ENCODE data around the gene ZNF48. TPM values are rescaled to one million over a fixed set of nuclear protein-coding genes. Genes with fewer than 3 reads are reported as not detected.

Gene ZNF48
- polyA plus RNA-seq, 1 donor (not counting 4 experiments of a cell fraction or from before 2014, with no cell fraction given) = 4.3 TPM

DNA sequence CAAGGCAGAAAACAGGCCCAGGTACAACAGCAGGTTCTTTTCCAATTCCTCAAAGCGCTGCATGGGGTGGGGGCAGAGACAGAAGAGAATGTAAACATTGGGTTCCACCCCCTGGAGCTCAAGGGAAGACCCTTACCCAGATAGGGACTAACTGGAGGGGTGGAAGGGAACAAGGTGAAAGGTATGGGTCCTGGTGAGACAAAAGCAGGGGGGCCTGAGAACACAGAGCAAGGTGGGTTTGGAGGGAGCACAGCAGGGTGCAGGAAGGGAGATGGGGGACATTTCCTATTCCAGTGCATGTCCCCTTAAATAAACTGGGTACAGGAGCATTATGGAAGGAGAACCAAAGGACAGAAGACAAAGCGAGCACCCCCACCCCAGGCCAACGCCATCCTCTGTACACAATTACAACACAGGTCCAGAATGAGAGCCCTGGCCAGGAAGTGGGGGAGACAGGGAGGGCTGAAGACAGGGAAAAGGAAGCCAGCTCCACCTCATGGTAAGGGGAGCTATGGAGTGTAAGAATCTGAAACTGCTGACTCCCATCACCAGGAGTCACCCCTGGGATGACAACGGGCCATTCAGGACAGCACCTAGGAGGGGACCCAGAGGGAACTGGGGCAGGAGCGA lies 38.0 kb upstream of the ZNF48 start:
- DNase-seq (ENCODE audit: low read depth, low spot score) (no peak), FAIRE-seq (no peak)
- peaks cover 16% of the 10 kb centered on the region for H3K4me1 ChIP-seq (ENCODE audit: control insufficient read depth, extremely low read depth, insufficient read depth, low read length)
- no peaks in the 10 kb centered on the region for H3K9me3 ChIP-seq (ENCODE audit: control insufficient read depth, low read depth, low read length)
- no peaks in the 10 kb centered on the region for H3K9me1 ChIP-seq (ENCODE audit: control insufficient read depth, extremely low read depth, insufficient read depth, low read length)
- no peak overlapping the region for H3K4me3 ChIP-seq (ENCODE audit: control insufficient read depth in 2 of 3, extremely low read depth in 1 of 3, insufficient read depth in 2 of 3, low read depth in 1 of 3, low read length in 3 of 3)
- H2AFZ ChIP-seq (ENCODE audit: control insufficient read depth, low read length) = no peak overlapping the region
- no peaks in the 10 kb centered on the region for H3K27me3 ChIP-seq (ENCODE audit: control insufficient read depth, extremely low read depth, insufficient read depth, low read length)
- H3K9ac ChIP-seq (ENCODE audit: control insufficient read depth, extremely low read depth, insufficient read depth, low read length) = no peak overlapping the region
- no peak overlapping the region for H3K4me2 ChIP-seq (ENCODE audit: control insufficient read depth, extremely low read depth, insufficient read depth, low read depth, low read length)
- H3K27ac ChIP-seq (ENCODE audit: control insufficient read depth, insufficient read depth, low read length) = no peak overlapping the region
- H3K79me2 ChIP-seq (ENCODE audit: control insufficient read depth, insufficient read depth, low read length) = peaks cover 42% of the 10 kb centered on the region
- dilution Hi-C loops (cut with MboI; ENCODE audit: extremely low pct_ligation_motif_present, low sequenced_read_pairs) = no loop called here
- TF ChIP-seq, protein P1, sequence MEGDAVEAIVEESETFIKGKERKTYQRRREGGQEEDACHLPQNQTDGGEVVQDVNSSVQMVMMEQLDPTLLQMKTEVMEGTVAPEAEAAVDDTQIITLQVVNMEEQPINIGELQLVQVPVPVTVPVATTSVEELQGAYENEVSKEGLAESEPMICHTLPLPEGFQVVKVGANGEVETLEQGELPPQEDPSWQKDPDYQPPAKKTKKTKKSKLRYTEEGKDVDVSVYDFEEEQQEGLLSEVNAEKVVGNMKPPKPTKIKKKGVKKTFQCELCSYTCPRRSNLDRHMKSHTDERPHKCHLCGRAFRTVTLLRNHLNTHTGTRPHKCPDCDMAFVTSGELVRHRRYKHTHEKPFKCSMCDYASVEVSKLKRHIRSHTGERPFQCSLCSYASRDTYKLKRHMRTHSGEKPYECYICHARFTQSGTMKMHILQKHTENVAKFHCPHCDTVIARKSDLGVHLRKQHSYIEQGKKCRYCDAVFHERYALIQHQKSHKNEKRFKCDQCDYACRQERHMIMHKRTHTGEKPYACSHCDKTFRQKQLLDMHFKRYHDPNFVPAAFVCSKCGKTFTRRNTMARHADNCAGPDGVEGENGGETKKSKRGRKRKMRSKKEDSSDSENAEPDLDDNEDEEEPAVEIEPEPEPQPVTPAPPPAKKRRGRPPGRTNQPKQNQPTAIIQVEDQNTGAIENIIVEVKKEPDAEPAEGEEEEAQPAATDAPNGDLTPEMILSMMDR (optimal IDR thresholded peaks at IDR 0.05 in 1 of 3, IDR thresholded peaks at IDR 0.05 in 1 of 3, conservative IDR thresholded peaks at IDR 0.05 in 1 of 3; ENCODE audit: extremely low read depth in 1 of 3, insufficient read depth in 2 of 3, low read length in 3 of 3) = no peak
- TF ChIP-seq EZH2 (IDR thresholded peaks at IDR 0.05; ENCODE audit: low read length) = no peak
- H4K20me1 ChIP-seq (ENCODE audit: control insufficient read depth, extremely low read depth, insufficient read depth, low read length) = no peaks in the 10 kb centered on the region
- H3K36me3 ChIP-seq (ENCODE audit: control insufficient read depth in 2 of 2, extremely low read depth in 1 of 2, insufficient read depth in 2 of 2, low read length in 2 of 2) = peaks cover 30 to 31% of the 10 kb centered on the region in 2 experiments

DNA sequence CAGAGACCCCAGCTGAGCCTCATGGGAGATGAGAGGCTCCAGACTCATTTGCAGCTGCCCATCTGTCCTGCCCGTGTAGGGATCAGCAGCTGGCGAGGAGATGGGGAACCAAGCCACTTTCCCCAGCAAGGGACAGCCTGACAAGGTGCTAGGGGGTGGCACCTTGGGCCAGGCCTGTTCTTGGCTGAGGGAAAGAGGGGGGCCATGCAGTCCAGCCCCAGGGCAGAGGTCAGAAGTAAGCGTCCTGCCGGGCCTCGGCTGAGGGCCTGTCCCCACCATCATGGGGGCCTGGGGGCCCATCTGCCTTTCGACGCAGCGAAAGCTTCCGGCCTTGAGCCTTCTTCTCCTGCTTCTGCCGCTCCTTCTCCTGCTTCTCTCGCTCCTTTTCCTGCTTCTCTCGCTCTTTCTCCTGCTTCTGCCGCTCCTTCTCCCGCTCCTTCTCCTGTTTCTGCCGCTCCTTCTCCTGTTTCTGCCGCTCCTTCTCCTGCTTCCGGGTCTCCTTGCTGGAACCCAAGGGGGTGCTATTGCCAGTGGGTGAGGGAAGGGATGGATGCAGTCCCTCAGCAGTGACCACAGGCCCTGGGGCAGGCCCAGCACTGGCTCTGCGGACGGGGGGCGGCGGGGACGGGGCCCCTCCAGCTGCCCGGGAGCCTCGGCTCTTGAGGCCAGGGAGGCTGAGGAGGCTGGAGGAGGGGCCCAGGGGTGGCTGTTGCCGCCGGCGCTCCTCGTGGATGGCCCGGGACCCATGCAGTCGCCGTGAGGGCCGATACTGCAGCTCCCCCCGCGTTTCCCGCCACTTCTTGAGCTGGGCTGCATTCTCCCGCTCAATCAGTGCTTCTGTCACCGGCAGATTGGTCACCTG lies 37.3 kb upstream of the ZNF48 start:
- dilution Hi-C loops (cut with MboI; ENCODE audit: extremely low pct_ligation_motif_present, low sequenced_read_pairs) = no loop called here
- no peaks in the 10 kb centered on the region for H3K27me3 ChIP-seq (ENCODE audit: control insufficient read depth, extremely low read depth, insufficient read depth, low read length)

More for the DNA sequence above, 37.3 kb upstream of the ZNF48 start:
- no peak overlapping the region for H2AFZ ChIP-seq (ENCODE audit: control insufficient read depth, low read length)
- no peak for DNase-seq (ENCODE audit: low read depth, low spot score)
- no peak for FAIRE-seq
- no peak overlapping the region for H3K27ac ChIP-seq (ENCODE audit: control insufficient read depth, insufficient read depth, low read length)
- no peak overlapping the region for H3K4me3 ChIP-seq (ENCODE audit: control insufficient read depth in 2 of 3, extremely low read depth in 1 of 3, insufficient read depth in 2 of 3, low read depth in 1 of 3, low read length in 3 of 3)
- no peaks in the 10 kb centered on the region for H3K9me3 ChIP-seq (ENCODE audit: control insufficient read depth, low read depth, low read length)
- peaks cover 26 to 29% of the 10 kb centered on the region in 2 experiments for H3K36me3 ChIP-seq (ENCODE audit: control insufficient read depth in 2 of 2, extremely low read depth in 1 of 2, insufficient read depth in 2 of 2, low read length in 2 of 2)
- no peak for TF ChIP-seq EZH2 (IDR thresholded peaks at IDR 0.05; ENCODE audit: low read length)
- TF ChIP-seq, protein P1 (optimal IDR thresholded peaks at IDR 0.05 in 1 of 3, IDR thresholded peaks at IDR 0.05 in 1 of 3, conservative IDR thresholded peaks at IDR 0.05 in 1 of 3; ENCODE audit: extremely low read depth in 1 of 3, insufficient read depth in 2 of 3, low read length in 3 of 3) = no peak
- peaks cover 43% of the 10 kb centered on the region for H3K79me2 ChIP-seq (ENCODE audit: control insufficient read depth, insufficient read depth, low read length)
- no peak overlapping the region for H3K9ac ChIP-seq (ENCODE audit: control insufficient read depth, extremely low read depth, insufficient read depth, low read length)
- H3K9me1 ChIP-seq (ENCODE audit: control insufficient read depth, extremely low read depth, insufficient read depth, low read length) = no peaks in the 10 kb centered on the region
- peaks cover 16% of the 10 kb centered on the region for H3K4me1 ChIP-seq (ENCODE audit: control insufficient read depth, extremely low read depth, insufficient read depth, low read length)
- no peaks in the 10 kb centered on the region for H4K20me1 ChIP-seq (ENCODE audit: control insufficient read depth, extremely low read depth, insufficient read depth, low read length)
- no peak overlapping the region for H3K4me2 ChIP-seq (ENCODE audit: control insufficient read depth, extremely low read depth, insufficient read depth, low read depth, low read length)
